Skeletal muscle satellite cell (primary cell): ENCODE data around the gene CD4.
"Not testable (repeated sequence)": the region's sequence is repeated elsewhere in the genome, so short reads cannot be mapped to it uniquely, and the experiment has no call there.

Experiments used
- H3K27me3 ChIP-seq: 2 replicates; pipeline ENCODE4 v1.7.0; 2013; ENCODE audit warnings: low read length; ENCODE audit not compliant: control insufficient read depth, insufficient read depth
- H3K36me3 ChIP-seq: 2 replicates; pipeline ENCODE4 v1.7.0; 2013; ENCODE audit warnings: mild to moderate bottlenecking, control low read depth, low read length; ENCODE audit not compliant: insufficient read depth
- H3K4me1 ChIP-seq: 2 replicates; pipeline ENCODE4 v1.7.0; 2013; ENCODE audit warnings: low read length; ENCODE audit not compliant: control insufficient read depth, insufficient read depth
- H3K4me2 ChIP-seq: 2 replicates; pipeline ENCODE4 v1.7.0; 2013; ENCODE audit warnings: mild to moderate bottlenecking, low read length
- H3K4me3 ChIP-seq: 2 replicates; pipeline ENCODE4 v1.7.0; 2013; ENCODE audit warnings: low read length
- H3K9ac ChIP-seq: 2 replicates; pipeline ENCODE4 v1.7.0; 2013; ENCODE audit warnings: mild to moderate bottlenecking, low read depth, low read length, moderate library complexity
- H3K9me3 ChIP-seq: replicated peaks from 2 replicates; pipeline ENCODE4 v1.7.0; 2013; ENCODE audit warnings: mild to moderate bottlenecking, control low read depth, low read length

CD4 gene

GRCh38 chr12:6870304-6870703 lies 81.0 kb downstream of the CD4 start:
- H3K36me3 ChIP-seq = peaks cover 46% of the 10 kb centered on the region
- H3K4me3 ChIP-seq, H3K9ac ChIP-seq, H3K9me3 ChIP-seq, H3K4me2 ChIP-seq, H3K27me3 ChIP-seq: not testable (repeated sequence)
- peaks cover 46% of the 10 kb centered on the region for H3K4me1 ChIP-seq
